NCI-H2107 (cell line): ENCODE results near the gene CEP295NL.
A peak's percentile ranks its signal among the peaks of the same experiment; 100 is the strongest.
"Not testable (repeated sequence)": the region's sequence is repeated elsewhere in the genome, so short reads cannot be mapped to it uniquely, and the experiment has no call there.

Source experiments
- DNase-seq: peaks from one replicate; lab custom pipeline; 2025; lab: John Stamatoyannopoulos, UW

Gene CEP295NL

DNA sequence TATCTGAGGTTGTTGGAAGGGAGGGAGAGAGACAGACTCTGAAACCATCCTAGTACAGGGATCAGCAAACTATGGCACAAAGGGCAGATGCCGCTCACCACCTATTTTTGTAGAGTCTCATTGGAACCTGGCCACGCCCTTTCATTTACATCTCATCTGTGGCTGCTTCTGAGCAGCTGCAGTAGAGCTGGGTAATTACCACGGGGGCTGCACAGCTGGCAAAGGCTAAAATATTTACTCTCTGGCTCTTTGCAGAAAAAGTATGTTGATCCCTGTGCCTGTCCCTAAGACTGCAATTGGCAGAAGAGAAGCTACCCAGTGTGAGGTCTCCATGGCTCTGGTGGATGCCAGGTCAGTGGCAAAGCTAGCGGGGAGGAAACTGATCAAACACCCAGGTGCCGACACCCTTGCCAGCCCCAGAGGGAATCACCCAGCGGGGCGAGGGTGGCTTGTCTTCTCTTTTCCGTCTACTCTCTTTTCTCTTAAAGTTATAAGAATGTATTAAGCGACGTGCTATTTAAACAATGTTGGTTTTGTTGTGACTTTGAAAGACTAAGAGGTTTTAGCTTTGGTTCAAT lies 14.0 kb downstream of the CEP295NL start:
- no peak for DNase-seq

DNA sequence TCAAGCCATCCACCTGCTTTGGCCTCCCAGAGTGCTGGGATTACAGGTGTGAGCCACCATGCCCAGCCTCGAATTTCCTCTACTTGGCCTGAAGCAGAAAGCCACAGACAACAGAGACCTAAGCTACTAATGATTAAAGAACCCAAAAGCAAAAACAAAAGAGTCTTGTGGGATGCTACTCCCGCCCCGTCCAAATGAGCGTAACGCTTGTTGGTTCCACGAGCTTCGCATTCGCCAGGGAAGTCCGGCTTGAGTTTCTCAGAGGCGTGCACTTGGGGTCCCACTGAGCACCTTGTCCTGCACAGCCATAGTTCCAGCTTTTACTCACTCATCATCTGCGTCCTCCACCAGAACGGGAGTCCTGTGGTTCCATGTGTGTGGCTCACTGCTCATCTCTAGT lies 16.0 kb downstream of the CEP295NL start:
- no peak for DNase-seq

DNA sequence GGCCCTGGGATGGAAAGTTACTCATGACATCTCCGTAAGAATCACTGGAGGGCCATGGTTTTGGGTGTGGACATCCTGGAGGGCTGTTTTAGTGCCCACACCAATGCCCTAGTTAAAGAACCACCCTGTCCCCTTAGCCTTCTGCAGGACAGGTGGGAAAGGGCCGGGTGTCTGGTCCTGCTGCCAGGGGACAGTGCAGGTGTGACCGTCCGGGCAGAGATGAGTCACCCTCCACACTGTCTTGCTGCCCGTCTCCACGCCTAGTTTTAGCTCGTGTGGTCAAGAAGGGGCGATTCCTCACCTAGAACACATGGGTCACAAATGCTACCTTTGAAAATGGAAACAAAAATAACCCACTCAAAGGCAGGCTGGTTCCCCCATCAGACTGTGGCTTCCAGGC lies 17.0 kb downstream of the CEP295NL start:
- no peak for DNase-seq

DNA sequence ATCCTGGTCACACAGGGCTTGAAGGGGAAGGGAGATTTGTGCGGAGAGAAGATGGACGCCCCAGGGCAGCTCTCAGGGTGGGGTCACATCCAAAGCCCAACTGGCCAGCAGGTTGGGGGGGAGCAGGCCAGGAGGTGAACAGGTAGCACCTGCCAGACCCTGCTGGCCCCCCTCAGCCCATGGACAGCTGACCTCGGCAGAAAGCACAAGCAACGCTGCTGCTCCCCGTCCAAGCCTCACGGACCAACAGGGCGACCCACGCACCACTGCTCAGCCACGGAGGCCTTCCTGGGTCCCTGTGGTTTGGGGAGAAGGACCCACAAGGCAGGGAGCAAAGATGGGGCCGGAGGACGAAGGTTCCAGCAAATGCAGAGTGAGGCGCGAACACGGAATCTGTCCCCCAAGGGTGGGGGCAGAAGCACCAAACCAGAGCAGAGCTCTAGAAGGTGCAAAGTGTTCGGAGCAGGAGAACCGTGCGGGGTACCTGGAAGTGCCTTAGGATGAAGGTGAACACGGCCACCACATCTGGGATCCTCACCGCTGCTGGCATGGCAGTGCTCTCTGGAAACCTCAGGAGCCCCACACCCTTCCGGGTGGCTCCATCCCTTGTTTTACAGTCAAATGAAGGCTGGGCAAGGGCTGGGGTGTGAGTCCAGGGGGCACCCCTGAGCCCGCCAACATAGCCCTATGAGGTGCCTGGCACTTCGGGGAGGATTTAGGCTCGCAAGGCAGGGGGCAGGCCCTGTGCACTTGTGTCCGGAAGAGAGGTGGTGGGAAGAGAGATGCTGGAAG lies 17.9 kb downstream of the CEP295NL start:
- no peak for DNase-seq

DNA sequence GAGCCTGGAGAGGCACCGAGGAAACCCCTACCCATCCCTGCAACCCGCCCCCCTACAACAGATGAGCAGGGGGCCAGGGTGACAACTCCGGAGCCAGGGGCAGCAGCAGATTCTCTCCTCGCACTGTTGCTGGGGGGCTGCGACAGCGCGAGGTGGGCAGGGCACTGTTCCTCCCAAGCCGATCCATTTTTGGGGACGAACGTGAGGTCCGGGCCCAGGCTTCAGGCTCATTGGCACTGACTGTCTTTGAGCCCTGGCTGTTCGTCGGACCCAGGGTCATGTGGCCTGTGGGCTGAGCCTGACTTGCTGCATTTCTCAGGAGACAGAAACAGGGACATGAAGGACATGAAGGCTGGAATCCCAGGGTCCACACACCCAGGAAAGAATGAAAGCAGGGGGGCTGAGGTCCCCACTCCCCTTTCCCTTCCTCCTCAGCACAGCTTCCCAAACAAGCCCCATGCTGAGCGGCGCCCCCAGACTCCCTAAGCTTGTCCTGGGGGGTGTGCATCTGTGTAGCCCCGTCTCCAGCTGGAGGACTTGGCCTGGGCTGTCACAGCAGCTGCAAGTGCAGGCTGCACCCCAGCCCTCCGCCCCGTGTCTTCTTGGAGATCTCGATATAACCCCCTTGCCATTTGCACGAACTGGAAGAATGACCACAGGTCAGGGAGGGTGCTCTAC lies 18.7 kb downstream of the CEP295NL start:
- DNase-seq, result no peak

DNA sequence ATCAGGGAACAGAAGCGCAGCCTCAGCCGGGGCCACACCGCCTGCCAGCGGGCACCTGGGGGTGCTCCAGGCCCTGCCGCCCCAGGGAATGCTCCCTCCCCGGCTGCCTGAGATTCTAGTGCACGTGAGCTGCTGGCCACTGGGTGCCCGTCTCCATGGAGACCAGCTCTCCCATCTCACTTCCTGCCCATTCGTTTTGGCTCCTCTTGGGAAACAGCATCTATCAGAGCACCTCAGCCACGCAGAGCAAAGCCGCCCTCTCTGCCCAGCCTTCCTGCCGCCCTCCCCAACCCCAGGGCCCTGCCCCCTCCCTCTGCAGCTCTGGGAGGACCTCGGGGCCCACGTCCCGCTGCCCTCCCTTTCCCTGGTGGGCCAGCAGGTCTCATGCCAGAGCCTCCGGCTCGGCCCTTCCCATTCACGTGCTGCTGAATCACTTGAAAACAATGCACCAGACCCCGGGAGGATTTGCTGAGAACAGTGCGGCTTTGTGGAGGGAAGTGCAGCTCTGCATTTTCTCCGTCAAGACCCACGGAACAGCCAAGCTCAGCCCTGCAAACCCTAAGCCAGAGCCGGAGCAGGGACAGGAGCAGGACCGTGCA lies 19.4 kb downstream of the CEP295NL start:
- peak; percentile 29 for DNase-seq

DNA sequence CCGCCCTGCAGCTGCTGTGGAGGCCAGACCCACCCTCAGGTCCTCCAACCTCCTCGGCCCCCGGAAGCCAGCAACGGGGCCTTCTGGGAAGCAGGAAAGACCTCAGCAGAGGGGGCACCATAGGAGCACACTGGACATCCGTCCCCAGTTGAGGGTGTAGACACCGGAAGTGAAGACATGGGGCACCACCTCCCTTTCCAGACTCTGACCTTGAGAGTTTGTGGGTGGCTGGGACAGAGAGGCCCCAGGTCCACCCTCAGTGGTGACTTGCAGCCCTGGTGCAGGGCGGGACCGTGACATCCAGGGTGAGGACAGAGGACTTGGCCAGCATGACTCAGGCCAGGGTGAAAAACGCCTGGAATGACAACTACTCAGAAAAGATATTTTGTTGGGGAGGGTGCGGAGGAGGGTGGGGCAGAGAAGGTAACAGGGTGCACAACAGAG lies 19.9 kb downstream of the CEP295NL start:
- DNase-seq, result no peak

DNA sequence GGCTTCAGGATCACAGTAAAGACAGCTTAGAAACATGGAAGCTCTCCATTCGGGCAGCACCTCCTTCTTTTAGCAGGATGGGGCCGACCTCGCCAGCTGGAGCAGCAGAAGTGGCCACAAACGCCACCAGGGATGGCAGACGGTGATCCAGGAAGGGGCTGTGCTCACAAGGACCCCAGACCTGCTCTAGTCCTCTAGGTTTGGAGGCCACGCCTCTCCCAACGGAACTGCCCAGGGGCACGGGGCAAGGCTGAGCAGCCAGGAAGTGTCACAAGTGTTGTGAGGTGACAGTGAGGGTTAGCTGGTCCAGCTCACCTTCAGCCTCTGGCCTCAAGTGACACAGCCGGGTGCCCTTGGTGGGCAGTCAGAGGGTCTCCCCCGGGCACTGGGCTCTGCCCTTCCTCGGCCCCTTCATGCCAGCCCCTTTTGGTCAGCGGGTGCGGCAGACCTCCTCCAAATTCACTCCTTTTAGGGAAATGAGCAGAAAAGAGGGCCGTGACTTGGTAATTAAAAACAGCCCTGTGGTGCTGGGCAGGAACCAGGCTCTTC lies 20.4 kb downstream of the CEP295NL start:
- DNase-seq, result no peak

DNA sequence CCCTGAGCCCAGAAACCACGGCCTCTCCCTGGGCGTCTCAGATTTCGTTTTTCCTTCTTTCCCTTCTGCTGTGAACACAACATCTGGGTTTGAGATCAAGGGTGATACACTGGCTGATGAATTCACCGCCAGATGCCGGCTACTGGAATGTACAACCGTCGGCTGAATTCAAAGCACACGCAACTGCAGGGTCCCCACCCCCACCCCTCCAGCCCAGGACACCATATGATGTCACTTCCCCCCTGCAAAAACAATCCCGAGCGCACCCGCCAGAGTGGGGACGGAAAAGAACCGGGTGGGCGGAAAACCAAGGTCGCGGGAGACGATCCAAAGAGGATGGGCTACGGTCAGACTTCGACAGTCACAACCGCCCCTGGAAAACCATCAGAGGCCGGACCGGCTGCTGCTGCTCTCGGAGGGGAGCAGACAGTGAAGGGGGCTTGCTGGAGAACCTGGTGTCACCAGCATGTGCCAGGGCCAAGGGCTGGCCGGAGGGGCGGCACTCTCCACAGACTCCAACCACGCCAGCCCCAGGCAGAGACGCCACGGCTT lies 23.3 kb downstream of the CEP295NL start:
- no peak for DNase-seq

DNA sequence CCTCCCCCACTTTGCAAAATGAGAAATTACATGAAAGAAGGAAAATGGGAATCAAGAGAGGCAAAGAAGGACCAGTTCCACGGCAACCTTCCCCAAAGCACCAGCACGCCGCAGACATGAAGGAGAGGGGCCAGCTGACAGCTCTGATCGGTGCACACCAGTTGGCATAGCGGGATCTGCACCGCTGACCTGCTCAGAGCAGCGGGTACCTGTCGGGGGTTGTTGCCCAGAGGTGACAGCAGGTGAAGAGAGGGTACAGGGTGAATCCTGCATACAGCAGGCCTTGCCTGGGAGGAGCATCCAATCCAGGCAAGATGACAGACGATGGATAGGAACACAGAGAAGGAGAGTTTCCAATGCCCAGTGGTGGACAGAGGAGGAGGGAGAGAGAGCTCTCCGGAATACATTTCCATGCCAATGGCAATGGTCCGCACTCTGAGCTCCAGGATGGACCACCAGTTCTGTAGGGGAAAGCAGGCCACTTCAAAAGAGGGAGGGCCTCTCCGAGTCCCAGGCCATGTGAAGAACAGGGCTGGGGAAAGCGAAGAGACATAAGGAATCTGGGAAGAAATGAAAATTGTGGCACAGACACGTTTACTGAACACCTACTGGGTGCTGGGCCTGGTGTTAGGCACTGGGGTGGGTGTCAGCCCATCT lies 24.0 kb downstream of the CEP295NL start:
- no peak for DNase-seq

DNA sequence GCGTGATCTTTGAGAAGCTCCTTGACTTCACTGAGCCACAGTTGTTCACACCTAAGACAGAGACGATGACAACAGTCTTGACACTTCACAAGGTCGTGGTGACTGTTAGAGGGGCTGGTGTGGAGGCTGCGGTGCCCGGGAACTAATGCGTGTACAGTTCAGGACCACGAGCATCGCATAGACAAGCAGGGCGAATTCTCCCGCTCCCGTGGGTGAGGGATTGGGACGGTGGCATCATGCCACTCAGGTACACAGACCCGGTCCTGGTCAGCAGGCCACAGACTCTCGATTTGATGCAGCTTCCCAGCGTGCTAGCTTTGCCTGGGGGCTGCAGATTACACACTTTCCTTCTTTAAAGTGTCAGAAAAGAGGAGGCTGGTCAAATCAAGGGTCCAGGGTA lies 24.7 kb downstream of the CEP295NL start:
- DNase-seq, result no peak

DNA sequence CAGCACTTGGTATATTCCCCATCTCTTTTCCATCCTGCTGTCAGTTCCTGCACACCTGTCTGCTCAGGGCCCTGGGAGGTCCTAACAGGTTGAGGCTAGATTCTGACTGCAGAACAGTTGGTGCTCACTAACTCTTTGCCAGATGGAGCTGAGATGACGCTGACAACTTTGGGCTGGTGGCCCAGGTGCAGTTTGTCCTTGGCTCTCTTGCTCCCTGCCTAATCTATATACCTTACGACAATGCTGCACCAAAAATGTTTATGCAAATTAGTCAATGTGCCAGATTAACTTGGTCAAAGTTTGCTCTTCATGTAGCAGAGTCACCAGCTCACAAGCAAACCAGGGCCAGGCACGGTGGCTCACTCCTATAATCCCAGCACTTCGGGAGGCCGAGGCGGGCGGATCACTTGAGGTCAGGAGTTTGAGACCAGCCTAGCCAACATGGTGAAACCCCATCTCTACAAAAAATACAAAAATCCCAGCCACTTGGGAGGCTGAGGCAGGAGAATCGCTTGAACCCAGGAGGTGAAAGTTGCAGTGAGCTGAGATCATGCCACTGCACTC lies 26.0 kb downstream of the CEP295NL start:
- DNase-seq, result not testable (repeated sequence)

DNA sequence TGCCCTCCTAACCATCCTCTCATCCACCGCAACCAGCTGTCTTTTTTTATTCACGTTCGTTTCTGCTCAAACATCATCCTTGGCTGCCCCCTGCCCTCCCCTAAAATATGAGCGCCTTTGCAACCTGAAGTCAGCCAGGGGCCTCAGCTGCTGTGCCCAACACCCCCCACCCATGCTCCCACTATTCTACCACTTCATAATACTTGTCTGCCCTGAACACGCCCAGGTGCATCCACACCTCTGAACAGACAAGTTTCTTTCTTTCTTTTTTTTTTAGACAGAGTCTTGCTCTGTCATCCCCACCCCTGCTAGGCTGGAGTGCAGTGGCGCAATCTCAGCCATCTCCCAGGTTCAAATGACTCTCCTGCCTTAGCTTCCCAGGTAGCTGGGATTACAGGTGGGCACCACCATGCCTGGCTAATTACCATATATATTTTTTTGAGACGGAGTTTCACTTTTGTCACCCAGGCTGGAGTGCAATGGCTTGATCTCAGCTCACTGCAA lies 26.9 kb downstream of the CEP295NL start:
- DNase-seq, result no peak

DNA sequence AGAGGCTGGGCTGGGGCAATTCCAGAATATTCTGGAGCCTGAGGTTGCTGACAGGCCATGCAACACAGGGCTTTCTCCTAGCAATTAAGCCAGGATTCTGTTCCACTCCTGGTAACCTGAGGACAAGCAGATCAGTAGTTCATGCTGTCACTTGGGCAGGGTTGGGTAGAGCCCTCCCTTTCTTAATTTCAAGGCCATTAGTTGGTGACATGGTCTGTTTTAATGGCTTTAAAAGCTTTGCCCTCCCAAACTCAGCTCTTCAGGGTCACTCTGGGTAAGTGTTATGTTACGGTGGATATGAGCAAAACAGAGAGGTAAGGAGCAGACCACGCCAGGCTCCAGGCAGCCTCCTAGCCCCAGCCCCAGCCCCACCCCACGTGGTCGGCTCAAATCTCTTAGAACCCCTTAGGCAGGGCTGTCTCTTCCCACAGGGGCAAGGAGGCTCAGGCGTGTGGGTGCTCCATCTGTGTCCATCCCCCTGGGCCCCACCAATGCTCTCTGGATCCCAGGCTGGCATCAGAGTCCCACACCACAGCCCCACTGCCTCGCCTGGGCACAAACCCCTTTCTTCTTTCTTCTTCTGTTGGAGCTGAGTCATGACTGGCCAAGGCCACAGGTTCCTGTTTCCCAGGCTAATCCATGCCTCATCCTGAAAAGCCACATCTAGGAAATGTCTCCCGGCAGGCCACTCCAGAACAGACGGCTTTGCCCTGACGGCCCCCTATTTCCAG lies 27.5 kb downstream of the CEP295NL start:
- DNase-seq, result no peak

DNA sequence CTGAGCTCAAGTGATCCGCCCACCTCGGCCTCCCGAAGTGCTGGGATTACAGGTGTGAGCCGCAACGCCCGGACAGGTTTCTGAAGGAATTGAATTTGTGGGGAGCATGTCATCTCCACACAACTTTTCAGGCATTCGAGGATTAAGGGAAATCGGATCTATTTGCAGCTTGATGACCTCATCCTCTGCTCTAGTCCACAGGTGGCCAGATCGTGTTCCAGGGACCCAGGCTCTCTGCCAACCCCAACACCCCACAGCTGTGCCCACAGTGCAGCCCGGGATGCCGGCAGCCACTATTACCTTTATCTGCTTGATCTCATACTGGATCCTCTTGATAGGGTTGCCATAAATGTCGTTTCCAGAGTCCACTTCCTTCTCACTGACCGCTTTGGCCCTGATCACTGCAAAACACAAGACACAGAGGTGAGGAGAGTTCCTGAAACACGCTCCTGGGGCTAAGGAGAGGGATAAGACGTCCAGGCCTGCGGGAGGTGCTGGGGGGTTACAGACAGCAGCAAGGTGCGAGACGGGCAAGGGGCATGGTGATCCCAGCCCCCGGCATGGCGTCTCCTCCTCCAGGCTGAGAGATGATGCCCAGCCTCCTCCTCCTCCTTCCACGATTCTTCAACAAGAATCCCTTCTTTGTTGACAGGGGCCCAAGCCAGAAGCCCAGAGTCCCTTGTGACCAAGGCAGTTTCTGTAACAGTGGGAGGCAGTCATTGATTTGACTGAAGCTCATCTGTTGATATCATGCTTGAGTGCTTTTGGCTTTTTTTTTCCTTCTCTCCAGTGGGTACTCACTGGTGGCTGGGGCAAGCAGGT lies 29.3 kb downstream of the CEP295NL start:
- DNase-seq, result peak; percentile 41

DNA sequence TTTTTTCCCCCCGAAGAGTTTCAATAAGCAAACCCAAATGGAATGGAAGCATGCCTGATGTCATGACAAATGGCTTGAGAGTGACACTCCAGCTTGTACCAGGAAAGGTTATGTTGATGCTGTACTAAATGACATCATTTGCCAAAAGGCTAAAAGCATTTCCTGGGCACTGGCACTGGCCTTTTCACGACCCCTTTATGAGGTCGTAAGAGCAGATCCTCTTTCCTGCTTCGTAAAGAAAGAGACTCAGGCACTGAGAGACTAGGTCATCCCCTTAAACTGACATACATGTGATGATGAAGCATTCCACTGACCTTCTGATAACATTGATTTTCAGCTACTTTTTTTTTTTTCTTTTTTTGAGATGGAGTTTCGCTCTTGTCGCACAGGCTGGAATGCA lies 30.5 kb downstream of the CEP295NL start:
- DNase-seq, result no peak

DNA sequence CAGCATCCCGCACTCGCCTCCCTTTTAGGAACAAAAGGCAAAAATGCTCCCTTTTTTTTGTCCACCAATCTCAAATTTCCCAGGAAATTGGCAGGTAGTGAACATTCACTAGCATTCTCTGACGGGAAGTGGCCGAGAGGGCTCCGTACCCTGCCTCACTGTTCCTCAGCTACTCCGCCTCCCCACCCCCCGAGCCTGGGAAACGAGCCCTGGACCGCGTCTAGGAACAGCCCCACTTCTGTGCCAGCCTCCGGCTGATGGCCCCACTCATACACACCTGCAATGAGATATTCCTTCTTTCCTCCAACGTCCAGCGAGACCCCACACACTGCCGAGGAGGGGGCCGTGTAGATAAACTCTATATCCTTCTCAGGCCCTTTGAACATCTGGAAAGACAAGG lies 32.4 kb downstream of the CEP295NL start:
- DNase-seq, result no peak

DNA sequence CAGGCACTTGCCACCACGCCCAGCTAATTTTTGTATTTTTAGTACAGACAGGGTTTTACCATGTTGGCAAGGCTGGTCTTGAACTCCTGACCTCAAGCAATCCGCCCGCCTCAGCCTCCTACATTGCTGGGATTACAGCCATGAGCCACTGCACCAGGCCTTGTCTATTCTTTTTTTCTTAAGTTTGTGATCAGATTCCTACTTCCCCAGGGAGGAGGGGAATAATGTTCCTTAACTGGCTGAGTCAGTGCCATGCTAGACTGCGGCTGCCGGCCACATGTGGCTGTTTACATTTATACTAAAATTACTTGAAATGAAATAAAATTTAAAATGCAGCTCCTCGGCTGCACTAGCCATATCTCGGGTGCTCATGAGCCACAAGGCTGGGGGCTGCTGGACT lies 34.6 kb downstream of the CEP295NL start:
- DNase-seq, result no peak

DNA sequence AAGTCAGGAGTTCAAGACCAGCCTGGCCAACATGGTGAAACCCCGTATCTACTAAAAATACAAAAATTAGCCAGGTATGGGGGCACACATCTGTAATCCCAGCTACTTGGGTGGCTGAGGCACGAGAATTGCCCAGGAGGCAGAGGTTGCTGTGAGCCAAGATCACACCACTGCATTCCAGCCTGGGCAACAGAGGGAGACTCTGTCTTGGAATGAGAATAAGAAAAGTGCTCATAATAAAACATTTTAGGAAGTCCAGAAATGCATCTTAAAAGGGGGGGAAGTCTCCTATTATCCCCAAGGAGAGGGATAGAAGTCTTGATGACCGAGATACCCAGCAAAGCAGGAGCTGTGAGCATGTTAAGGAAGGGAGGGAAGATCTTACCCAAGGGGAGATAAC lies 36.0 kb downstream of the CEP295NL start:
- not testable (repeated sequence) for DNase-seq
